Measurements from ENCODE around the gene CCDC7. TPM values are rescaled to one million over a fixed set of nuclear protein-coding genes. Genes with fewer than 3 reads are reported as not detected.
"Not testable (repeated sequence)": the region's sequence is repeated elsewhere in the genome, so short reads cannot be mapped to it uniquely, and the experiment has no call there.

CCDC7 gene
- total and polyA plus RNA-seq, 2 experiments from 2014 or later: 2.0 to 10.0 TPM

DNA sequence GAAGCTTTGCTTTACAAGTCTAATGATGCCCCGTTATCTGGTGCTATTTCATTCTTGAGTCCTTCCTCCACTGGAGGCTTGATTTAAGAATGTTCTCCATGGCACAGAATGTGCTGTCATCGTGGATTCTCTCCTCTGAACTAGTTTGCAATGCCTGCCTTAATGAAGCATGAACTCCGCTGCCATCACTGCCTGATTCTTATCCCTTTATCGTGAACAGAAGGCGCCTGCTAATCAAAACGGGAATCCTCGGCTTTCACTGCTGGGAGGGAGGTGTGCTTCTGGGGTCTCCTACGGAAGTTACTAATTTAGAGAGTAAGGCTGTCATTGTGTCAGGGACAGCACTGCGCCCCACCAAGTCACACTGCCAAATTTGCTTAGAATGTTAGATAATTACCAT lies 455.9 kb downstream of the CCDC7 start:
- Histone ChIP-seq H3K4me1 (ENCODE audit: insufficient read depth) (no peaks in the 10 kb centered on the region), H3K36me3 (replicated peaks; ENCODE audit: insufficient read depth, low read depth) (no peaks in the 10 kb centered on the region), H3K79me2 (no peaks in the 10 kb centered on the region), H4K20me1 (ENCODE audit: insufficient read depth, poor library complexity, severe bottlenecking) (no peaks in the 10 kb centered on the region), H2AFZ (no peak overlapping the region), H3K4me2 (no peak overlapping the region), H3K4me3 (no peak overlapping the region), H3K9me2 (replicated peaks; ENCODE audit: insufficient read depth) (no peaks in the 10 kb centered on the region), H3K27ac (no peak overlapping the region), H3K27me3 (no peaks in the 10 kb centered on the region), H3K9me3 (ENCODE audit: low read depth) (no peaks in the 10 kb centered on the region)
- 96% methylated on average over 9 of the region's 9 CpGs for WGBS (ENCODE audit: low lambda C conversion rate, missing lambda C conversion rate)
- TF ChIP-seq EZH2phosphoT487 (IDR thresholded peaks at IDR 0.05; ENCODE audit: low read depth, severe bottlenecking, unreplicated experiment) (no peak), EZH2 (IDR thresholded peaks at IDR 0.05; ENCODE audit: borderline replicate concordance) (no peak)
- TF ChIP-seq, protein P1, sequence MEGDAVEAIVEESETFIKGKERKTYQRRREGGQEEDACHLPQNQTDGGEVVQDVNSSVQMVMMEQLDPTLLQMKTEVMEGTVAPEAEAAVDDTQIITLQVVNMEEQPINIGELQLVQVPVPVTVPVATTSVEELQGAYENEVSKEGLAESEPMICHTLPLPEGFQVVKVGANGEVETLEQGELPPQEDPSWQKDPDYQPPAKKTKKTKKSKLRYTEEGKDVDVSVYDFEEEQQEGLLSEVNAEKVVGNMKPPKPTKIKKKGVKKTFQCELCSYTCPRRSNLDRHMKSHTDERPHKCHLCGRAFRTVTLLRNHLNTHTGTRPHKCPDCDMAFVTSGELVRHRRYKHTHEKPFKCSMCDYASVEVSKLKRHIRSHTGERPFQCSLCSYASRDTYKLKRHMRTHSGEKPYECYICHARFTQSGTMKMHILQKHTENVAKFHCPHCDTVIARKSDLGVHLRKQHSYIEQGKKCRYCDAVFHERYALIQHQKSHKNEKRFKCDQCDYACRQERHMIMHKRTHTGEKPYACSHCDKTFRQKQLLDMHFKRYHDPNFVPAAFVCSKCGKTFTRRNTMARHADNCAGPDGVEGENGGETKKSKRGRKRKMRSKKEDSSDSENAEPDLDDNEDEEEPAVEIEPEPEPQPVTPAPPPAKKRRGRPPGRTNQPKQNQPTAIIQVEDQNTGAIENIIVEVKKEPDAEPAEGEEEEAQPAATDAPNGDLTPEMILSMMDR (IDR thresholded peaks at IDR 0.05; ENCODE audit: poor library complexity): no peak
- no peak for DNase-seq (ENCODE audit: low spot score)

DNA sequence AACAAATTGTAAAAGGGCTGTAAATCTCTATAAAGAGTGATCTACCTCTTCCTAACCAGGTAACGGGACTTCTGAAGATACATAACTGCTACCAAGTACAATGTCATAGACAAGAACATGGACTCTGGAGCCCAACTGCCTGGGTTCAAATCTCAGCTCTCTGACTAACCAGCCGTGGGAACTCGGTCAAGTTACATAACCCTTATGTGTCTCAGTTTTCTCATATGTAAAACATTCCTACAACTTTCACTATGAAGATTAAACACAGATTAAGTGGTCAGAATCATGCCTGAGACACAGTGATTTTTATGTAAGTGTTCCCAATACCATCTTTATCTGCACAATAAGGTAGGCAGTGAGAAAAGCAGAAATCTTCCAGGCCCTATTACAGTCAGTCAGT lies 459.5 kb downstream of the CCDC7 start:
- 95% methylated on average over 3 of the region's 3 CpGs for WGBS (ENCODE audit: low lambda C conversion rate, missing lambda C conversion rate)
- no peaks in the 10 kb centered on the region for H3K9me3 ChIP-seq (ENCODE audit: low read depth)
- H3K9me2 ChIP-seq (replicated peaks; ENCODE audit: insufficient read depth): no peaks in the 10 kb centered on the region
- no peaks in the 10 kb centered on the region for H3K27me3 ChIP-seq
- H3K27ac ChIP-seq: no peak overlapping the region
- no peak for TF ChIP-seq EZH2 (IDR thresholded peaks at IDR 0.05; ENCODE audit: borderline replicate concordance)
- TF ChIP-seq, protein P1 (IDR thresholded peaks at IDR 0.05; ENCODE audit: poor library complexity): no peak
- no peak for TF ChIP-seq EZH2phosphoT487 (IDR thresholded peaks at IDR 0.05; ENCODE audit: low read depth, severe bottlenecking, unreplicated experiment)
- no peak overlapping the region for H3K4me2 ChIP-seq
- no peaks in the 10 kb centered on the region for H3K4me1 ChIP-seq (ENCODE audit: insufficient read depth)
- H3K4me3 ChIP-seq: no peak overlapping the region
- no peak for DNase-seq (ENCODE audit: low spot score)
- no peaks in the 10 kb centered on the region for H4K20me1 ChIP-seq (ENCODE audit: insufficient read depth, poor library complexity, severe bottlenecking)
- H3K36me3 ChIP-seq (replicated peaks; ENCODE audit: insufficient read depth, low read depth): no peaks in the 10 kb centered on the region
- peaks cover 9% of the 10 kb centered on the region for H3K79me2 ChIP-seq
- H2AFZ ChIP-seq: no peak overlapping the region

DNA sequence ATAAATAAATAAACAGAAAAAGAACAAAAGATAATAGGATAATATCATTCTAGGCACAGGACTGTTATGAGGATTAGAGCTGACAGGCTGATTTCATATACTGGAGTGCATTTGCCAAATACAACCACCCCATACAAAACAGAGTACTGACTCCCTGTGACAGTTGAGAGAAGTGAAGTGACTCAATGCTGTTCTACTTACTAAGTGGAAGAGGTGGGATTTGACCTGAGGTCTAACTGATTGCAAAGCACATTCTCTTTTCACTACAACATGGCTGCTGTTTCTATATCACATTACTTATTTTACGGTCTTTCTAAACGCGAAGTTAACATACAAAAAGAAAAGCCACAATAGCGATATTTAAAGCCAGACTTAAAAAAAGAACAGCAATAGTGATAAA lies 460.7 kb downstream of the CCDC7 start:
- no peaks in the 10 kb centered on the region for H3K27me3 ChIP-seq
- H3K4me1 ChIP-seq (ENCODE audit: insufficient read depth): no peaks in the 10 kb centered on the region
- no peak for DNase-seq (ENCODE audit: low spot score)
- H3K79me2 ChIP-seq: peaks cover 9% of the 10 kb centered on the region
- no peak overlapping the region for H3K4me3 ChIP-seq
- no peaks in the 10 kb centered on the region for H4K20me1 ChIP-seq (ENCODE audit: insufficient read depth, poor library complexity, severe bottlenecking)
- H3K27ac ChIP-seq: no peak overlapping the region
- H3K9me3 ChIP-seq (ENCODE audit: low read depth): no peaks in the 10 kb centered on the region
- H3K9me2 ChIP-seq (replicated peaks; ENCODE audit: insufficient read depth): no peaks in the 10 kb centered on the region
- TF ChIP-seq, protein P1 (IDR thresholded peaks at IDR 0.05; ENCODE audit: poor library complexity): no peak
- no peak for TF ChIP-seq EZH2phosphoT487 (IDR thresholded peaks at IDR 0.05; ENCODE audit: low read depth, severe bottlenecking, unreplicated experiment)
- no peak for TF ChIP-seq EZH2 (IDR thresholded peaks at IDR 0.05; ENCODE audit: borderline replicate concordance)
- H3K36me3 ChIP-seq (replicated peaks; ENCODE audit: insufficient read depth, low read depth): peaks cover 1% of the 10 kb centered on the region
- 78% methylated on average over 4 of the region's 4 CpGs for WGBS (ENCODE audit: low lambda C conversion rate, missing lambda C conversion rate)
- H3K4me2 ChIP-seq: no peak overlapping the region
- no peak overlapping the region for H2AFZ ChIP-seq

DNA sequence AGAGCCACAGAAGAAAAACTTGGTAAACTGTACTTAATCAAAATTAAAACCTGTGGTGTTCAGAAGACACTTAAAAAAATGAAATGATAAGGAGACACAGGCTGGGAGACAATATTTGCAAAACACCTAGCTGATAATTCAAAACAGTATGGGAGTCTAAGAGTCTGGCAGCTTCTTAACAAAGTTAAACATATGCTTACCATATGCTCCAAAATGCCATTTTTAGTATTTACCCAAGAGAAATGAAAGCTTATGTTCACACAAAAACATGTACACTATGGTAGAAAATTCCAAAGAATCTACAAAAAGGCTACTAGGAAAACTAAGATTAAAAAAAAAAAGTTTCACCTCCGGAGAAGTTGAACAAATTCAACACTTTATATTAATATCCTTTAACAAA lies 463.5 kb downstream of the CCDC7 start:
- Histone ChIP-seq H4K20me1 (ENCODE audit: insufficient read depth, poor library complexity, severe bottlenecking) (no peaks in the 10 kb centered on the region), H3K4me1 (ENCODE audit: insufficient read depth) (no peaks in the 10 kb centered on the region), H3K9me2 (replicated peaks; ENCODE audit: insufficient read depth) (no peaks in the 10 kb centered on the region), H3K27ac (peak overlapping the region; percentile 6), H2AFZ (no peak overlapping the region), H3K4me3 (no peak overlapping the region), H3K9me3 (ENCODE audit: low read depth) (no peaks in the 10 kb centered on the region), H3K79me2 (peaks cover 11% of the 10 kb centered on the region), H3K27me3 (no peaks in the 10 kb centered on the region), H3K4me2 (no peak overlapping the region), H3K36me3 (replicated peaks; ENCODE audit: insufficient read depth, low read depth) (peaks cover 6% of the 10 kb centered on the region)
- TF ChIP-seq EZH2phosphoT487 (IDR thresholded peaks at IDR 0.05; ENCODE audit: low read depth, severe bottlenecking, unreplicated experiment): no peak
- TF ChIP-seq, protein P1 (IDR thresholded peaks at IDR 0.05; ENCODE audit: poor library complexity): no peak
- TF ChIP-seq EZH2 (IDR thresholded peaks at IDR 0.05; ENCODE audit: borderline replicate concordance): no peak
- DNase-seq (ENCODE audit: low spot score): no peak
- WGBS (ENCODE audit: low lambda C conversion rate, missing lambda C conversion rate): 74% methylated on average over 1 of the region's 1 CpG

DNA sequence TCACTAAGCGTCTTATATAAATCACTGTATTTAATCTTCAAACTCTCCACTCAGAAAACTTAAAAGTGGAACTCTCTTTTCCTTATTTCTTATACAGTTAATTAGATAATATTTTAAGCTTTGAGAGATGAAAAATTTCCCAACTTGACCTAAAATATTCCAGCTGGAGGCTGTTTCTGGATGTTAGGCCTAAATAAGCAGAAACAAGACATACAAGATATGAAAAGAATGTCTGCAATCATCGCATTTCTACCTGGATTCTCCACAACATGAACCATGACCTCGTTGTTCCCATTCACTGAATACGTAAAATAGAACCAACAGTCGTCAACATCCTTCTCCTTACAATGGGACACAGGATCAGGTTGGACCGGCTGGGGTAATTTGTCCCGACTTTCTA lies 464.0 kb downstream of the CCDC7 start:
- H3K9me3 ChIP-seq (ENCODE audit: low read depth); H3K4me3 ChIP-seq; H3K4me1 ChIP-seq (ENCODE audit: insufficient read depth); H4K20me1 ChIP-seq (ENCODE audit: insufficient read depth, poor library complexity, severe bottlenecking); H3K4me2 ChIP-seq; H3K9me2 ChIP-seq (replicated peaks; ENCODE audit: insufficient read depth); DNase-seq (ENCODE audit: low spot score); H2AFZ ChIP-seq; H3K36me3 ChIP-seq (replicated peaks; ENCODE audit: insufficient read depth, low read depth); H3K27me3 ChIP-seq: not testable (repeated sequence)
- H3K27ac ChIP-seq: peak overlapping the region; percentile 6
- 75% methylated on average over 7 of the region's 7 CpGs for WGBS (ENCODE audit: low lambda C conversion rate, missing lambda C conversion rate)
- H3K79me2 ChIP-seq: peaks cover 15% of the 10 kb centered on the region
